HL-60 (cell line): ENCODE results near the gene TPCN1.

Experiments
- GABPA ChIP-seq: IDR thresholded peaks from 2 replicates; pipeline ENCODE4 v1.6.1; 2012; ENCODE audit warnings: low read depth
- POLR2AphosphoS5 ChIP-seq: IDR thresholded peaks from 2 replicates; pipeline ENCODE4 v1.6.1; 2012; ENCODE audit warnings: low read depth
- TF ChIP-seq, protein P1 (sequence below): IDR thresholded peaks from one replicate; pipeline ENCODE4 v1.5.1; 2011; ENCODE audit warnings: low read length, control low read depth, inconsistent platforms; ENCODE audit not compliant: insufficient read depth
- TF ChIP-seq, protein P2 (sequence below): IDR thresholded peaks from 2 replicates; pipeline ENCODE4 v1.6.1; 2012; ENCODE audit warnings: low read depth; ENCODE audit not compliant: insufficient replicate concordance

DNA sequence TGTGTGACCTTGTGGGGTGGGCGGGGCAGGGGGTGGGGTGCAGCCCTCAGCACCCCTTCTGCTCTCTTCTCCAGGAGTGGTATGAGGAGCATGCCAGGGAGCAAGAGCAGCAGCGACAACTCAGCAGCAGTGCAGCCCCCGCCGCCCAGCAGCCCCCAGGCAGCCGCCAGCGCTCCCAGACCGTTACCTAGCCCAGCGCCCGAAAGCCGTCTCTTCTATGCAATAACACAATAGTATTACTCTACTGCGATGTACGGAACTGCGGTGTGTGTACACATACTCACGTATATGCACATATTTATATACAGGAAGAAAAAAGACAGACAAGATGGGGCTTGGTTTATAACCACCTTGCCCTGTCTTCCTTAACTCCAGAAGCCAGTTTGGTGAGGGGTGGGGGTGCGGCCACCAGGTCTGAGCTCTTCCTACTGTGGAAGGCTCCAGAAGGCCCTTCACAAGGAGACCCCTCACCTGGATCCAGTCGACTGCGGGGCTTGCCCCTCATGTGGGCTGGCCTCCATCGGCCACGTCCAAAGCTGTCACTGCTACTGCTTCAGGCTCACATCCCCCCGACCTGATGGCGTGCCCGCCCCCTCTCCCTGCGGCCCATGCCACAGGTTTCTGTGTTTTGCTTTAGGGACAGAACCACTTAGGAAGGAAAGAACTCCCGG lies 74.8 kb downstream of the TPCN1 start:
- TF ChIP-seq, protein P1, sequence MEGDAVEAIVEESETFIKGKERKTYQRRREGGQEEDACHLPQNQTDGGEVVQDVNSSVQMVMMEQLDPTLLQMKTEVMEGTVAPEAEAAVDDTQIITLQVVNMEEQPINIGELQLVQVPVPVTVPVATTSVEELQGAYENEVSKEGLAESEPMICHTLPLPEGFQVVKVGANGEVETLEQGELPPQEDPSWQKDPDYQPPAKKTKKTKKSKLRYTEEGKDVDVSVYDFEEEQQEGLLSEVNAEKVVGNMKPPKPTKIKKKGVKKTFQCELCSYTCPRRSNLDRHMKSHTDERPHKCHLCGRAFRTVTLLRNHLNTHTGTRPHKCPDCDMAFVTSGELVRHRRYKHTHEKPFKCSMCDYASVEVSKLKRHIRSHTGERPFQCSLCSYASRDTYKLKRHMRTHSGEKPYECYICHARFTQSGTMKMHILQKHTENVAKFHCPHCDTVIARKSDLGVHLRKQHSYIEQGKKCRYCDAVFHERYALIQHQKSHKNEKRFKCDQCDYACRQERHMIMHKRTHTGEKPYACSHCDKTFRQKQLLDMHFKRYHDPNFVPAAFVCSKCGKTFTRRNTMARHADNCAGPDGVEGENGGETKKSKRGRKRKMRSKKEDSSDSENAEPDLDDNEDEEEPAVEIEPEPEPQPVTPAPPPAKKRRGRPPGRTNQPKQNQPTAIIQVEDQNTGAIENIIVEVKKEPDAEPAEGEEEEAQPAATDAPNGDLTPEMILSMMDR = no peak
- TF ChIP-seq, protein P2, sequence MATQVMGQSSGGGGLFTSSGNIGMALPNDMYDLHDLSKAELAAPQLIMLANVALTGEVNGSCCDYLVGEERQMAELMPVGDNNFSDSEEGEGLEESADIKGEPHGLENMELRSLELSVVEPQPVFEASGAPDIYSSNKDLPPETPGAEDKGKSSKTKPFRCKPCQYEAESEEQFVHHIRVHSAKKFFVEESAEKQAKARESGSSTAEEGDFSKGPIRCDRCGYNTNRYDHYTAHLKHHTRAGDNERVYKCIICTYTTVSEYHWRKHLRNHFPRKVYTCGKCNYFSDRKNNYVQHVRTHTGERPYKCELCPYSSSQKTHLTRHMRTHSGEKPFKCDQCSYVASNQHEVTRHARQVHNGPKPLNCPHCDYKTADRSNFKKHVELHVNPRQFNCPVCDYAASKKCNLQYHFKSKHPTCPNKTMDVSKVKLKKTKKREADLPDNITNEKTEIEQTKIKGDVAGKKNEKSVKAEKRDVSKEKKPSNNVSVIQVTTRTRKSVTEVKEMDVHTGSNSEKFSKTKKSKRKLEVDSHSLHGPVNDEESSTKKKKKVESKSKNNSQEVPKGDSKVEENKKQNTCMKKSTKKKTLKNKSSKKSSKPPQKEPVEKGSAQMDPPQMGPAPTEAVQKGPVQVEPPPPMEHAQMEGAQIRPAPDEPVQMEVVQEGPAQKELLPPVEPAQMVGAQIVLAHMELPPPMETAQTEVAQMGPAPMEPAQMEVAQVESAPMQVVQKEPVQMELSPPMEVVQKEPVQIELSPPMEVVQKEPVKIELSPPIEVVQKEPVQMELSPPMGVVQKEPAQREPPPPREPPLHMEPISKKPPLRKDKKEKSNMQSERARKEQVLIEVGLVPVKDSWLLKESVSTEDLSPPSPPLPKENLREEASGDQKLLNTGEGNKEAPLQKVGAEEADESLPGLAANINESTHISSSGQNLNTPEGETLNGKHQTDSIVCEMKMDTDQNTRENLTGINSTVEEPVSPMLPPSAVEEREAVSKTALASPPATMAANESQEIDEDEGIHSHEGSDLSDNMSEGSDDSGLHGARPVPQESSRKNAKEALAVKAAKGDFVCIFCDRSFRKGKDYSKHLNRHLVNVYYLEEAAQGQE = no peak
- TF ChIP-seq GABPA (no peak), POLR2AphosphoS5 (0 out of 2 replicates have a peak, but pooled peaks have one; percentile 11)
